RKO (cell line): ENCODE data around the gene PCDHB14.
"Not testable (repeated sequence)": the region's sequence is repeated elsewhere in the genome, so short reads cannot be mapped to it uniquely, and the experiment has no call there.

Experiments
- DNase-seq: peaks from one replicate; pipeline ENCODE4 v3.0.0-alpha.2; 2016; ENCODE audit warnings: low spot score

PCDHB14 gene

DNA sequence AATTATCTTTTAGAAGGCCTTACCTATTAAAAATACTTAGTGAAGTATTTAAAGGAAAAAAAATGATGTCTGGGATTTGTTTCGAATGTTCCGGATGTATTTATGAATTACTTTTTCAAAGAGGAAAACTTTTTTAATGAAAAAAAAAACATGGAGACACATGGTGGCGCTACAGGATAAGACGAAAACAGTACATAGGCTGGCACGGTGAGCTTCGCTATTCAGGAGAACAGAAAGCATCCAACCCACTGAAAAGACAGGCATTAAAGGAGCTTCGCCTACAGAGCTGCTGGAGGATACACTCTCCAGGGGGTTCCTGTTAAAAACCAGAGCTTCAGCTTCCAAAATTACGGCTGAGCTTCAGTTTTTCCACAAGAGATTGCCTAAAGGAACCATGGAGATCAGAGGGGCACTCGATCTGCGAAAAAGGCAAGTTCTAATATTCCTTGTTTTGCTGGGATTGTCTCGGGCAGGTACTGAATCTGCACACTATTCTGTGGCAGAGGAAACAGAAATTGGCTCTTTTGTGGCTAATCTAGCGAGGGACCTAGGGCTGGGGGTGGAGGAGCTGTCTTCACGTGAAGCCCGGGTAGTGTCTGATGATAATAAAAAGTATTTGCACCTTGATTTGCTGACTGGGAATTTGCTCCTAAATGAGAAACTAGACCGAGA lies at the start of gene PCDHB14:
TSS of gene PCDHB14 (plus strand) at position 232 of the 672 bp plus-strand sequence. CDS start at position 395, 163 bp downstream.
- DNase-seq, result no peak

- not testable (repeated sequence) for DNase-seq
These were observed 48.6 kb upstream of the PCDHB14 start for GRCh38 chr5:141174291-141175104.

DNA sequence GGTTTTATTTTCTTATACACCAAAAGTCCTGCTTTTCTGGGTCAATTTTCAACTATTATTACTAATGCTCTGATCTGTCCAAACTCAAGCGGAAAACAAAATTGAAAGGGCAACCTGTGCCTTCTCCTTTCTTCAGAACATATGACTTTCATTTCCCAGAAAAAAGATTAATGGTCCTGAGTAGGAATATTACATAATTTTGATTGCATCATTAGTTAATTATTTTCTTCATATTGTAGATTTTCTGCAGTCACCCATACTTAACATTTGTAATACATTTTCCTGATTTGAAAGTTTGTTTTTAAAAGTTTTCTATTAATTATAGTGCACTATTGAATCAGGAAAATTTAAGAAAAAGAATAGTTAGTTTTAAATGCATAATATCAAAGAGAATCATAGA lies 47.2 kb upstream of the PCDHB14 start:
- no peak for DNase-seq

GRCh38 chr5:141177577-141178191 lies 45.5 kb upstream of the PCDHB14 start, which contains the start of gene PCDHB8:
Gene PCDHB8, plus strand, starts transcription at chr5:141177790. Its CDS starts 245 bp downstream, at chr5:141178035.
- DNase-seq, result peak; percentile 91

DNA sequence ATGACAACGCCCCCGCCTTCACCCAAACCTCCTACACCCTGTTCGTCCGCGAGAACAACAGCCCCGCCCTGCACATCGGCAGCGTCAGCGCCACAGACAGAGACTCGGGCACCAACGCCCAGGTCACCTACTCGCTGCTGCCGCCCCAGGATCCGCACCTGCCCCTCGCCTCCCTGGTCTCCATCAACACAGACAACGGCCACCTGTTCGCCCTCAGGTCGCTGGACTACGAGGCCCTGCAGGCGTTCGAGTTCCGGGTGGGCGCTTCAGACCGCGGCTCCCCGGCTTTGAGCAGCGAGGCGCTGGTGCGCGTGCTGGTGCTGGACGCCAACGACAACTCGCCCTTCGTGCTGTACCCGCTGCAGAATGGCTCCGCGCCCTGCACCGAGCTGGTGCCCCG lies 43.8 kb upstream of the PCDHB14 start:
- not testable (repeated sequence) for DNase-seq

DNA sequence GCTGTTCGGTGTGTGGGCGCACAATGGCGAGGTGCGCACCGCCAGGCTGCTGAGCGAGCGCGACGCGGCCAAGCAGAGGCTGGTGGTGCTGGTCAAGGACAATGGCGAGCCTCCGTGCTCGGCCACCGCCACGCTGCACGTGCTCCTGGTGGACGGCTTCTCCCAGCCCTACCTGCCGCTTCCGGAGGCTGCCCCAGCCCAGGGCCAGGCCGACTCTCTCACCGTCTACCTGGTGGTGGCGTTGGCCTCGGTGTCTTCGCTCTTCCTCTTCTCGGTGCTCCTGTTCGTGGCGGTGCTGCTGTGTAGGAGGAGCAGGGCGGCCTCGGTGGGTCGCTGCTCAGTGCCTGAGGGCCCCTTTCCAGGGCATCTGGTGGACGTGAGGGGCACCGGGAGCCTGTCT lies 43.3 kb upstream of the PCDHB14 start:
- not testable (repeated sequence) for DNase-seq

DNA sequence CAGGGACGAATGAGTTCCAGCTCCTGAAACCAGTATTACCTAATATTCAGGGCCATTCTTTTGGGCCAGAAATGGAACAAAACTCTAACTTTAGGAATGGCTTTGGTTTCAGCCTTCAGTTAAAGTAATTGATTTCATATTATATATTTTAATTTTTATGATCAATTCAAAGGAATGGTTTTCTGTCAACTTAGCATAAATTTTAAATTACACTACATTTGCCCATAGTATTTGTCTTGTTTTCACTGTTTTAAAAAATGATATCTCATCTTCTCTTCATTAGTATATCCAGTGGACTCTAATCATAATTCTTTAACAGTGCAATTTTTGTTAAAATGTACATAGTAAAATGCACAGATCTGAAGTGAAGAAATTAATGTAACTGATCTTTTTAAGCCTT lies 42.8 kb upstream of the PCDHB14 start:
- DNase-seq, result no peak

DNA sequence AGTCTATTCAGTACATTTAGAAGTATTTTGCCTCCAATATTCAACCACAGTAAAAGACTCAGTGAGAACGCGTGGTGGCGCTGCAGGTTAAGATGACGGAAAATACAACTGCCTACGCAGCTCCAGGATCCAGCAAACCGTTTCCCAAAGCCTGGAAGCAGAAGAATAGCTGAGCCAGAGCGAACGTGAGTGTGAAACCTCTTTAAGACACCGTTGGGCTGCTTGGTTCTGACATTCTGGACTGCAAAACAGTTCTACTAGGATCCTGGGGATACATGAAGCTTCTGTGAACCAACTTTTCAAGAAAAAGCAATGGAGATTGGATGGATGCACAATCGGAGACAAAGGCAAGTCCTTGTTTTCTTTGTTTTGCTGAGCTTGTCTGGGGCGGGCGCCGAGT lies 40.9 kb upstream of the PCDHB14 start, which contains the start of gene PCDHB16:
TSS of gene PCDHB16 (plus strand) at position 140 of the 400 bp plus-strand sequence. CDS start at position 313, 173 bp downstream.
- DNase-seq, result no peak

DNA sequence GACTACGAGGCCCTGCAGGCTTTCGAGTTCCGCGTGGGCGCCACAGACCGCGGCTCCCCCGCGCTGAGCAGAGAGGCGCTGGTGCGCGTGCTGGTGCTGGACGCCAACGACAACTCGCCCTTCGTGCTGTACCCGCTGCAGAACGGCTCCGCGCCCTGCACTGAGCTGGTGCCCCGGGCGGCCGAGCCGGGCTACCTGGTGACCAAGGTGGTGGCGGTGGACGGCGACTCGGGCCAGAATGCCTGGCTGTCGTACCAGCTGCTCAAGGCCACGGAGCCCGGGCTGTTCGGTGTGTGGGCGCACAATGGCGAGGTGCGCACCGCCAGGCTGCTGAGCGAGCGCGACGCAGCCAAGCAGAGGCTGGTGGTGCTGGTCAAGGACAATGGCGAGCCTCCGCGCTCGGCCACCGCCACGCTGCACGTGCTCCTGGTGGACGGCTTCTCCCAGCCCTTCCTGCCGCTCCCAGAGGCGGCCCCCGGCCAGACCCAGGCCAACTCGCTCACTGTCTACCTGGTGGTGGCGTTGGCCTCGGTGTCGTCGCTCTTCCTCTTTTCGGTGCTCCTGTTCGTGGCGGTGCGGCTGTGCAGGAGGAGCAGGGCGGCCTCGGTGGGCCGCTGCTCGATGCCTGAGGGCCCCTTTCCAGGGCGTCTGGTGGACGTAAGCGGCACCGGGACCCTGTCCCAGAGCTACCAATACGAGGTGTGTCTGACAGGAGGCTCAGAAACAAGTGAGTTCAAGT lies 38.9 kb upstream of the PCDHB14 start:
- not testable (repeated sequence) for DNase-seq

- peak; percentile 45 for DNase-seq
These were observed 36.1 kb upstream of the PCDHB14 start, which contains the start of gene PCDHB9 for GRCh38 chr5:141186897-141187512. Gene PCDHB9, plus strand, starts transcription at chr5:141187161. Its CDS starts 158 bp downstream, at chr5:141187319.

DNA sequence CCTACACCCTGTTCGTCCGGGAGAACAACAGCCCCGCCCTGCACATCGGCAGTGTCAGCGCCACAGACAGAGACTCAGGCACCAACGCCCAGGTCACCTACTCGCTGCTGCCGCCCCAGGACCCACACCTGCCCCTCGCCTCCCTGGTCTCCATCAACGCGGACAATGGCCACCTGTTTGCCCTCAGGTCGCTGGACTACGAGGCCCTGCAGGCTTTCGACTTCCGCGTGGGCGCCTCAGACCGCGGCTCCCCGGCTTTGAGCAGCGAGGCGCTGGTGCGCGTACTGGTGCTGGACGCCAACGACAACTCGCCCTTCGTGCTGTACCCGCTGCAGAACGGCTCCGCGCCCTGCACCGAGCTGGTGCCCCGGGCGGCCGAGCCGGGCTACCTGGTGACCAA lies 34.5 kb upstream of the PCDHB14 start:
- DNase-seq, result not testable (repeated sequence)

DNA sequence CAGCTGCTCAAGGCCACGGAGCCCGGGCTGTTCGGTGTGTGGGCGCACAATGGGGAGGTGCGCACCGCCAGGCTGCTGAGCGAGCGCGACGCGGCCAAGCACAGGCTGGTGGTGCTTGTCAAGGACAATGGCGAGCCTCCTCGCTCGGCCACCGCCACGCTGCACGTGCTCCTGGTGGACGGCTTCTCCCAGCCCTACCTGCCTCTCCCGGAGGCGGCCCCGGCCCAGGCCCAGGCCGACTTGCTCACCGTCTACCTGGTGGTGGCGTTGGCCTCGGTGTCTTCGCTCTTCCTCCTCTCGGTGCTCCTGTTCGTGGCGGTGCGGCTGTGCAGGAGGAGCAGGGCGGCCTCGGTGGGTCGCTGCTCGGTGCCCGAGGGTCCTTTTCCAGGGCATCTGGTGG lies 34.0 kb upstream of the PCDHB14 start:
- DNase-seq, result not testable (repeated sequence)

DNA sequence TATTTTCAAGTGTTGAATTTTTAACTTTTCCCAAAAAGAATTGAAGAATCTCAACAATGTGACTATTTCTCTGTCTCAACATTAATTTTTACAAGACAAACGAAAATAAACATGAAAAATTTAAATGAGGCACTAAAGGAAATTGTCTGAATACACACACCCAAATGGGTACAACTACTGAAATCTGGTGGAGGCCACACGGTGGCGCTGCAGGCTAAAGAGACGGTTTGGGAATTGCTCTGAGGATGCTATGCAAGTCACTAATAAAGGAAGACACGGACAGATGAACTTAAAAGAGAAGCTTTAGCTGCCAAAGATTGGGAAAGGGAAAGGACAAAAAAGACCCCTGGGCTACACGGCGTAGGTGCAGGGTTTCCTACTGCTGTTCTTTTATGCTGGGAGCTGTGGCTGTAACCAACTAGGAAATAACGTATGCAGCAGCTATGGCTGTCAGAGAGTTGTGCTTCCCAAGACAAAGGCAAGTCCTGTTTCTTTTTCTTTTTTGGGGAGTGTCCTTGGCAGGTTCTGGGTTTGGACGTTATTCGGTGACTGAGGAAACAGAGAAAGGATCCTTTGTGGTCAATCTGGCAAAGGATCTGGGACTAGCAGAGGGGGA lies 30.9 kb upstream of the PCDHB14 start, which contains the start of gene PCDHB10:
TSS of gene PCDHB10 (plus strand) at position 244 of the 616 bp plus-strand sequence. CDS start at position 444, 200 bp downstream.
- DNase-seq, result peak; percentile 73

DNA sequence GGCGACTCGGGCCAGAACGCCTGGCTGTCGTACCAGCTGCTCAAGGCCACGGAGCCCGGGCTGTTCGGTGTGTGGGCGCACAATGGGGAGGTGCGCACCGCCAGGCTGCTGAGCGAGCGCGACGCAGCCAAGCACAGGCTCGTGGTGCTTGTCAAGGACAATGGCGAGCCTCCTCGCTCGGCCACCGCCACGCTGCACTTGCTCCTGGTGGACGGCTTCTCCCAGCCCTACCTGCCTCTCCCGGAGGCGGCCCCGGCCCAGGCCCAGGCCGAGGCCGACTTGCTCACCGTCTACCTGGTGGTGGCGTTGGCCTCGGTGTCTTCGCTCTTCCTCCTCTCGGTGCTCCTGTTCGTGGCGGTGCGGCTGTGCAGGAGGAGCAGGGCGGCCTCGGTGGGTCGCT lies 28.8 kb upstream of the PCDHB14 start:
- DNase-seq, result not testable (repeated sequence)

DNA sequence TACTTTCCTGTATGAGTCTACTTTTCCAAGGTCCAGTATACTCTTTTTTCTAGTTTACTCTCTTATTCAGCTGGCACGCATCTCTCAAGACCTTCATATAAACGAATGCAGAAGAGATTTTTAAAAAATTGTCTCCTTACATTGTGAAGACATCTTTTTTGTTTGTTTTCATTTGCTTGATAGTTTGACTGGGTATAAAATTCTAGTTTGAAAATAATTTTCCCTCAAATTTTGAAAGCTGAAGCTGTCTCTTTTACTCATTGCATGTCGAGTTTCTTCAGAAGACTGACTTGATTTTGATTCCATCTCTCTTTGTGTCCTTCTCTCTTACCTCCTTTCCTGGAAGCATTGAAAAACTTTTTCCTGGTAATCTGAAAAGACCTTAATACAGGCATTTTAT lies 26.8 kb upstream of the PCDHB14 start:
- DNase-seq, result no peak

GRCh38 chr5:141199359-141200235 lies 23.5 kb upstream of the PCDHB14 start, which contains the start of gene PCDHB11:
Gene PCDHB11, plus strand, starts transcription at chr5:141199627. Its CDS starts 148 bp downstream, at chr5:141199775.
- peak; percentile 86 for DNase-seq

DNA sequence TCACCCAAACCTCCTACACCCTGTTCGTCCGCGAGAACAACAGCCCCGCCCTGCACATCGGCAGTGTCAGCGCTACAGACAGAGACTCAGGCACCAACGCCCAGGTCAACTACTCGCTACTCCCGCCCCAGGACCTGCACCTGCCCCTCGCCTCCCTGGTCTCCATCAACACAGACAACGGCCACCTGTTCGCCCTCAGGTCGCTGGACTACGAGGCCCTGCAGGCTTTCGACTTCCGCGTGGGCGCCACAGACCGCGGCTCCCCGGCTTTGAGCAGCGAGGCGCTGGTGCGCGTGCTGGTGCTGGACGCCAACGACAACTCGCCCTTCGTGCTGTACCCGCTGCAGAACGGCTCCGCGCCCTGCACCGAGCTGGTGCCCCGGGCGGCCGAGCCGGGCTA lies 22.0 kb upstream of the PCDHB14 start:
- DNase-seq, result not testable (repeated sequence)

GRCh38 chr5:141201646-141202045 lies 21.5 kb upstream of the PCDHB14 start:
- DNase-seq, result not testable (repeated sequence)

DNA sequence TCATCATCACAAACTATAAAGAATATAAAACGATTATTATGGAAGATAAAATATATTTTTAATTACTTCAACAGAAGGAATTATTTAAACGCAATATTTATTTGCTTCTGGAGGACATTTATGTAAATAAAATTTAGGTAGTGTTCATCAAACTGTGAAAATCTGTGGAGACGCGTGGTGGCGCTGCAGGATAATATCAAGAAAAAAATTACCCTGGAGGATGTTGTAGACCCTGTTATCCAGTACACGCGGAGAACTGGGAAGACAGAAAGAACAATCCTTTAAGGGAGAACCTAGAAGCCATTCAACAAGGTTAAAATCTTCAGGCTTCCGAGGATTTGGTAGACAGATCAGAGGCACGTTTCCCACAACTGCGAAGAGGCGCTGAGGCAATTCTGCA lies 14.7 kb upstream of the PCDHB14 start, which contains the start of gene PCDHB12:
TSS of gene PCDHB12 (plus strand) at position 242 of the 400 bp plus-strand sequence. CDS start 189 bp downstream, outside the sequence.
- no peak for DNase-seq
